Progenitor cell of endocrine pancreas (in vitro differentiated cells): Measurements from ENCODE around the gene PAMR1. TPM values are rescaled to one million over a fixed set of nuclear protein-coding genes. Genes with fewer than 3 reads are reported as not detected.

Experiments used
- DNase-seq: peaks from one replicate; pipeline ENCODE4 v3.0.0; 2021; ENCODE audit warnings: low spot score; ENCODE audit not compliant: unreplicated experiment
- H3K27ac Mint-ChIP-seq: 2 replicates; pipeline ENCODE4 v1.8.0; 2021; ENCODE audit warnings: mild to moderate bottlenecking, moderate library complexity, mixed read lengths
- H3K27me3 Mint-ChIP-seq: 2 replicates; pipeline ENCODE4 v1.8.0; 2021; ENCODE audit warnings: mixed read lengths
- H3K36me3 Mint-ChIP-seq: 2 replicates; pipeline ENCODE4 v1.8.0; 2022; ENCODE audit warnings: mixed read lengths; ENCODE audit not compliant: insufficient read depth
- H3K4me1 Mint-ChIP-seq: 2 replicates; pipeline ENCODE4 v1.8.0; 2021; ENCODE audit warnings: low read depth, mixed read lengths
- H3K4me3 Mint-ChIP-seq: 2 replicates; pipeline ENCODE4 v1.8.0; 2021; ENCODE audit warnings: low read depth, mild to moderate bottlenecking, moderate library complexity, mixed read lengths
- H3K9me3 Mint-ChIP-seq: 2 replicates; pipeline ENCODE4 v1.8.0; 2021; ENCODE audit warnings: low read depth, mixed read lengths
- total RNA-seq: library from RNA; stranded (reverse); gene quantifications from 2 replicates; pipeline ENCODE4 v1.2.1, GENCODE V29; 2021
- TF ChIP-seq, protein P1 (sequence below): fragments of 200-600 bp; sonication (generic); IDR thresholded peaks from one replicate; pipeline ENCODE4 v1.5.0; 2021; ENCODE audit warnings: antibody characterized with exemption, mild to moderate bottlenecking; ENCODE audit not compliant: unreplicated experiment

Gene PAMR1
- total RNA-seq, 1 donor from 2014 or later = 0.38 TPM

DNA sequence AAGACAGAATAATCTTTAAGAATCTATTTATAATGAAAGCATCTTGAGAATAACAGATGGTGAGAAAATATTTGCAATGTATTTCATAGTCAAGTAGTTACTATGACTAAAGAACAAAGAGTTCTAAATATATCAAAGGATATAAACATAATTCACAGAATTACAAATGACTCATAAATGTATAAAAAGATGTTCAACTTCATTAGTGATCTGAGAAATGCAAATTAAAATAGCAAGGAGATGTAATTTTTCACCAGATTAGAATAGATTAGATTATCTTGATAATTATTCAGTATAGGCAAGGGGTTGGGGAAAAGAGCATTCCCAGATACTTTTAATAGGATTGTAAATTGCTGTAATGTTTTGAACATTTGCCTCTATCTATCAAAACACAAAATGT lies 30.1 kb upstream of the PAMR1 start:
- no peak for DNase-seq
- peaks cover 7% of the 10 kb centered on the region for H3K27me3 Mint-ChIP-seq
- peaks cover 2% of the 10 kb centered on the region for H3K4me1 Mint-ChIP-seq
- H3K4me3 Mint-ChIP-seq = no peak overlapping the region
- H3K27ac Mint-ChIP-seq = no peak overlapping the region
- H3K9me3 Mint-ChIP-seq = no peaks in the 10 kb centered on the region
- TF ChIP-seq, protein P1, sequence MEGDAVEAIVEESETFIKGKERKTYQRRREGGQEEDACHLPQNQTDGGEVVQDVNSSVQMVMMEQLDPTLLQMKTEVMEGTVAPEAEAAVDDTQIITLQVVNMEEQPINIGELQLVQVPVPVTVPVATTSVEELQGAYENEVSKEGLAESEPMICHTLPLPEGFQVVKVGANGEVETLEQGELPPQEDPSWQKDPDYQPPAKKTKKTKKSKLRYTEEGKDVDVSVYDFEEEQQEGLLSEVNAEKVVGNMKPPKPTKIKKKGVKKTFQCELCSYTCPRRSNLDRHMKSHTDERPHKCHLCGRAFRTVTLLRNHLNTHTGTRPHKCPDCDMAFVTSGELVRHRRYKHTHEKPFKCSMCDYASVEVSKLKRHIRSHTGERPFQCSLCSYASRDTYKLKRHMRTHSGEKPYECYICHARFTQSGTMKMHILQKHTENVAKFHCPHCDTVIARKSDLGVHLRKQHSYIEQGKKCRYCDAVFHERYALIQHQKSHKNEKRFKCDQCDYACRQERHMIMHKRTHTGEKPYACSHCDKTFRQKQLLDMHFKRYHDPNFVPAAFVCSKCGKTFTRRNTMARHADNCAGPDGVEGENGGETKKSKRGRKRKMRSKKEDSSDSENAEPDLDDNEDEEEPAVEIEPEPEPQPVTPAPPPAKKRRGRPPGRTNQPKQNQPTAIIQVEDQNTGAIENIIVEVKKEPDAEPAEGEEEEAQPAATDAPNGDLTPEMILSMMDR = no peak
- H3K36me3 Mint-ChIP-seq = no peaks in the 10 kb centered on the region

DNA sequence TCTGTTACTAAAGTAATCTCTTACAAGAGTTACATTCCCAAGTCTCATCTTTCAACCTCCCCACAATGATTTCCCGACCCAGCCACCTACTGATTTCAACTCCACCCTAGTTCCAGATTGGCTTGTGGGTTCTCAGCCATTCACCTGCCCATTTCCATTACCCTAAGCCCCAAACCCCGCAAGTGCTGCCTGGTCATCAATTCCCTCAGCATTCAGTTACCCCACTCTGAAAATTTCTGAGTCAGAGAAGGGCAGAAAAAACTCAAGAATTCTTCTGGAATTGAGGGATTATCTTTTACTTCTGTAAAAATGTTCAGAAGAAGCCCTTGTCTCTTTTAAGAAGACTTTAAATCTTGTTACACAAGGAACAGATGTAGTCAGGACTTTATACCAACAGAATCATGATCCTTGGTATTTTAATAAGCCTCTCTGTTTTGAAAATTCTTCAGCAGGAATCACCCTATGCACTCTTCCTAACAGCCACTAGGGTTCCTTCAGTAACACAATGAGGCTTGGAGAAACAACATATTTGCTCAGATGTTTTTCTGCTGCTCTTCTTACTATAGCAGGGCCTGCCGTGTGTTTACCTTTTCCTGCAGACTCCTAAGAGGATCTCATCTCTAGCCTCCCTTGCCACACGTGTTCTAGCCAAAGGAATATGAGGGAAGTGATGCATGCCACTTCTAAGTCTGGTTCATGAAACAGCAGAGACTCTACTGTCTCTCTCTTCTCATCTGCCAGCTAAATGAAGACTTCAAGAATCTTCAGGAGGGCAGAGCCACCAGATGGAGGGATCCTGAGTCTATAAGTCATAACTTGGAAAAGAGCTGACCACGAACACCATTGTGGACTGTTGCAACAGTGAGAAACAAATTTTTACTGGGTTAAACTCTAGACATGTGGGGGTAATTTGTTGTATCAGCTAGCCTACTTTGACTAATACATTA lies 29.3 kb upstream of the PAMR1 start:
- TF ChIP-seq, protein P1 = peak; percentile 42
- peaks cover 3% of the 10 kb centered on the region for H3K27me3 Mint-ChIP-seq
- H3K4me1 Mint-ChIP-seq = peaks cover 6% of the 10 kb centered on the region
- no peaks in the 10 kb centered on the region for H3K9me3 Mint-ChIP-seq
- no peak overlapping the region for H3K4me3 Mint-ChIP-seq
- no peak for DNase-seq
- no peak overlapping the region for H3K27ac Mint-ChIP-seq
- no peaks in the 10 kb centered on the region for H3K36me3 Mint-ChIP-seq

DNA sequence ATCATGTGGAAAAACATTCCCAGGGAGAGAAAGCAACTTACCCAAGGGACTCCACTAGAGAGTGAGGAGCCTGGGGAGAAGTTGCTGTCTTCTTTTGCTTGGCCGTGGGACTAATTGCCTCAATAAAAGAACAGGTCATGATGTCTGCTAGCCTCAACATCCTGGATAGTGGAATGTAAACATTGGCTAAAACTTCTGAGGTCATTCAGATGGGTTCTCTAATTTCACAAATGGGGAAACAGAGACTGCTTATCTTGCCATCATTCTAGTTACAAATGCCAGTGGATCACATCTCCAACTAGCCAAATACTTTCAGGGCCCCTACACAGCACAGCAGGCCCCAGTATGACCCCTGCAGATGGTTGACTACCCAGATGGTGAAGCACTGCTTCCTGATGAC lies 28.4 kb upstream of the PAMR1 start:
- TF ChIP-seq, protein P1 = no peak
- Mint-ChIP-seq H3K36me3 (no peaks in the 10 kb centered on the region), H3K9me3 (no peaks in the 10 kb centered on the region), H3K27me3 (no peaks in the 10 kb centered on the region), H3K4me1 (peaks cover 7% of the 10 kb centered on the region), H3K4me3 (no peak overlapping the region), H3K27ac (no peak overlapping the region)
- DNase-seq = no peak

DNA sequence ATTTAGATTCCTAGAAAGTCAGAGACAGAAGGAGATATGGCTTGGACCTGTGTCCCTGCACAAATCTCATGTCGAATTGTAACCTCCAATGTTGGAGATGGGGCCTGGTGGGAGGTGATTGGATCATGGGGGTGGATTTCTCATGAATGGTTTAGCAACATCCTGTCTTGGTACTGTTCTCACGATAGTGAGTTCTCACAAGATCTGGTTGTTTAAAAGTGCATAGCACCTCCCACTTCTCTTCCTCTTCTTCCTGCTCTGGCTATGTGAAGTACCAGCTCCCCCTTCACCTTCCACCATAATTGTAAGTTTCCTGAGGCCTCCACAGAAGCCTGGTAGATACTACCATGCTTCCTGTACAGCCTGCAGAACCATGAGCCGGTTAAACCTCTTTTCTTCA lies 27.6 kb upstream of the PAMR1 start:
- Mint-ChIP-seq H3K27ac (no peak overlapping the region), H3K27me3 (no peaks in the 10 kb centered on the region), H3K9me3 (no peaks in the 10 kb centered on the region), H3K4me1 (peaks cover 7% of the 10 kb centered on the region), H3K36me3 (no peaks in the 10 kb centered on the region), H3K4me3 (no peak overlapping the region)
- no peak for DNase-seq
- TF ChIP-seq, protein P1 = no peak

DNA sequence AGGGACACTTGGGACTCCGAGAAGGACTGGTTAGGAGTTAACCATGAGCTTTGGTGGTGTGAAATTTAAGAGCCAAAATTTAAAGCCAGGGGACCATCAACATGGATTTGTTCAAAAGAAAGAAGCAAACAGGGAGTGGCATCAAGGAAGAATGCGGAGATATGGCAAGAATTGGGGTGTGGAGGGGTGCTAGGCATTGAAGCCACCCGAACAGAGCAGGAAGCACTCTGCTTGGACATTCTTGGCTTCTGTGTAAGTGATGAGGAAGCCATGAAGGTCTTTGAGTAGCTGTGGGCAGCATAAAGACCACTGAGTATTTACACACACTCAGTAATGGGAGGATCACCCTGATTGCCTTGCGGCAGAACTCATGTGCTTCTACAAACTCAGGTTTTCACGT lies 27.2 kb upstream of the PAMR1 start:
- Mint-ChIP-seq H3K27ac (no peak overlapping the region), H3K36me3 (no peaks in the 10 kb centered on the region), H3K9me3 (no peaks in the 10 kb centered on the region), H3K4me3 (no peak overlapping the region), H3K4me1 (peaks cover 7% of the 10 kb centered on the region), H3K27me3 (no peaks in the 10 kb centered on the region)
- TF ChIP-seq, protein P1 = no peak
- DNase-seq = no peak
